ENCODE data around the gene FDX1.
A peak's percentile ranks its signal among the peaks of the same experiment; 100 is the strongest.

The FDX1 gene

DNA sequence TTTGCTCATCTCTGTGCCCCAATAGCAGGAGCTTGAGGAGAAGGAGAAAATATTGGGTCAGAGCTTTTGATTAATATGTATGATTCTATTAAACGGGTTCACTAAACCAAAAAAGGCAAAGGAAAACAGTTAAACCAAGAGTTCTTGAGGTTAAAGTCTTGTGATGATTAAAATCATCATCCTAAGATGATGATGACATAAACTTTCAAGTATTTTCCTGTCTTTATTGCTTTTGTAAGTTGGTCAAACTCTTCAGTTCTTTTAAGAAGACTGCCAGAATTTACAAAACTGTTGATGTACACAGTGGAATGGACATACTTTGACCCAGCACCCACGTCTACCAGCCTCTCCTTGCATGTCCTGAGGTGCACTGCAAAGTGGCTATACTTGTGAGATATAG lies 41.0 kb downstream of the FDX1 start:
- no peak overlapping the region for H3K4me3 ChIP-seq (ENCODE audit: low read depth, low read length)
- peak; percentile 50 for DNase-seq (ENCODE audit: low read depth)
- TF ChIP-seq, protein P1, sequence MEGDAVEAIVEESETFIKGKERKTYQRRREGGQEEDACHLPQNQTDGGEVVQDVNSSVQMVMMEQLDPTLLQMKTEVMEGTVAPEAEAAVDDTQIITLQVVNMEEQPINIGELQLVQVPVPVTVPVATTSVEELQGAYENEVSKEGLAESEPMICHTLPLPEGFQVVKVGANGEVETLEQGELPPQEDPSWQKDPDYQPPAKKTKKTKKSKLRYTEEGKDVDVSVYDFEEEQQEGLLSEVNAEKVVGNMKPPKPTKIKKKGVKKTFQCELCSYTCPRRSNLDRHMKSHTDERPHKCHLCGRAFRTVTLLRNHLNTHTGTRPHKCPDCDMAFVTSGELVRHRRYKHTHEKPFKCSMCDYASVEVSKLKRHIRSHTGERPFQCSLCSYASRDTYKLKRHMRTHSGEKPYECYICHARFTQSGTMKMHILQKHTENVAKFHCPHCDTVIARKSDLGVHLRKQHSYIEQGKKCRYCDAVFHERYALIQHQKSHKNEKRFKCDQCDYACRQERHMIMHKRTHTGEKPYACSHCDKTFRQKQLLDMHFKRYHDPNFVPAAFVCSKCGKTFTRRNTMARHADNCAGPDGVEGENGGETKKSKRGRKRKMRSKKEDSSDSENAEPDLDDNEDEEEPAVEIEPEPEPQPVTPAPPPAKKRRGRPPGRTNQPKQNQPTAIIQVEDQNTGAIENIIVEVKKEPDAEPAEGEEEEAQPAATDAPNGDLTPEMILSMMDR (conservative IDR thresholded peaks at IDR 0.05; ENCODE audit: low read depth, low read length) = no peak

DNA sequence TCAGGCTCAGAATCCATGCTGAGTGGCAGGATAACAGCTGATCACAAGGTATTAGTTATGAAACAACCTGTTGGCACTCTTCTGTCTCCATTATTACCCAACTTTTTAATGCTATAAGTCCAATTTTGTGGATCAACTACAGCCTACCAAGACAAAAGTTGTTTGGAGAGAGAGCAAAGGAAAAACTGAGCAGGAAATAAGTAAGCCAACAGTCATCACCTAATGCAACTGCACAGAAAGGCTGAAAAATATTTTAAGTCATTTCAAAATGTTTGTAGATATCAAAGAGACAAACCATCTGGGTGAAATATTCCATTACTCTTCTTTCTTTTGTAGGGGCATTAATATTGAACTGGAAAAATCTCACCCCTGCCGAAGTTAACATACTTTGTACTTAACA lies 41.6 kb downstream of the FDX1 start:
- TF ChIP-seq, protein P1 (conservative IDR thresholded peaks at IDR 0.05; ENCODE audit: low read depth, low read length) = no peak
- DNase-seq (ENCODE audit: low read depth) = peak; percentile 63
- H3K4me3 ChIP-seq (ENCODE audit: low read depth, low read length) = no peak overlapping the region

DNA sequence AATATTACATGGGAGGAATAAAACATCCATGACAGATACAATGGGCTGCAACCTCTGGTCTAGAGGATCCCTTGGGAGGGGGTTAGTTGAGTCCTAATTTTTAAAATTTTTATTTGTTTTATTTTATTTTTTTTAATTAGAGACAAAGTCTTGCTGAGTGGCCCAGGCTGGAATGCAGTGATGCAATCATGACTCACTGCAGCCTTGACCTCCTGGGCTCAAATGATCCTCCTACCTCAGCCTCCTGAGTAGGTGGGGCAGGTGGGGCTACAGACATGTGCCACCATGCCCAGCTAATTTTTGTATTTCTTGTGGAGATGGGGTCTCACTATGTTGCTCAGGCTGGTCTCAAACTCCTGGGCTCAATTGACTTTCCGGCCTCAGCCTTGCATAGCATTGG lies 43.1 kb downstream of the FDX1 start:
- DNase-seq (ENCODE audit: low read depth) = peak; percentile 51

DNA sequence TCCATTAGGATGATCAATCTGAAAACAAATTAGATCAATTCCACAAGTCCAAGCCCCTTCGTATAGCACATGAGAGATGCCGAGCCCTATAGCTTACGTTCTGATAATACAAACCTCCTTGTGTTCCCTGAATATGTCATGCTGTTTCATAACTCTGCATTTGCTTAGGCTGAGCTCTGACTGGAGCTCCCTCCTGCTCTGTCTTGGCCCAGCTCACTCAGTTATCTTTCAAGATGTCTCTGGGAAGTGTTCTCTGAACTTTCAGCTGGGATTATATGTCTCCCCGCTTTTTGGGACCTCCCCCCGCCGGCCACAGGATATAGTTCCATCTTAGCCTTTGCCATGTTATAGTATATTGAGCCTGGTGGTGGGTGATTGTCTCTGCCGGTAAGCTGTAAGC lies 44.0 kb downstream of the FDX1 start:
- TF ChIP-seq, protein P1 (conservative IDR thresholded peaks at IDR 0.05; ENCODE audit: low read depth, low read length) = no peak
- no peak overlapping the region for H3K4me3 ChIP-seq (ENCODE audit: low read depth, low read length)
- peak; percentile 55 for DNase-seq (ENCODE audit: low read depth)

More for the DNA sequence above, 43.1 kb downstream of the FDX1 start:
- no peak overlapping the region for H3K4me3 ChIP-seq (ENCODE audit: low read depth, low read length)
- TF ChIP-seq, protein P1 (conservative IDR thresholded peaks at IDR 0.05; ENCODE audit: low read depth, low read length) = no peak

GRCh38 chr11:110474578-110474977 lies 44.8 kb downstream of the FDX1 start:
- H3K4me3 ChIP-seq (ENCODE audit: low read depth, low read length) = no peak overlapping the region
- TF ChIP-seq, protein P1 (conservative IDR thresholded peaks at IDR 0.05; ENCODE audit: low read depth, low read length) = no peak

DNA sequence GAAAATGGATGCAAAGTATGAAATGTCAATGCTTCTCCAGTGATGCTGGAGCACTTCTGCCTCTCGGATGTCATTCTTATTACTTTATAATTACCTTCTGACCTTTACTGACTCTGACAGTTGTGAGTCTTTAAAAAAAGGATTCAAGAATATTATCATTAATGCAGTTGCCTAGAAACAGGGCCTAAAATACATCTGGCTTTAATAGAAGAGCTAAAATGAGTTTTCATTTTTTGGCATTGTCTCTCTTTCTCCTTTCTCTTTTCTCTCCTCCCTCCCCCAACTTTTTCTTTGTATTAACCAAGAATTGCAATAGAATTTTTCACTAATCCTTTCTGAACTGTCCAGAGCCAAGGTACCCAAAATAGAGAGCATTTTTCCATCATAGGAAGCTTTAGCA lies 45.9 kb downstream of the FDX1 start:
- DNase-seq (ENCODE audit: low read depth) = no peak
- TF ChIP-seq, protein P1 (conservative IDR thresholded peaks at IDR 0.05; ENCODE audit: low read depth, low read length) = no peak
- H3K4me3 ChIP-seq (ENCODE audit: low read depth, low read length) = no peak overlapping the region

More at GRCh38 chr11:110474578-110474977, 44.8 kb downstream of the FDX1 start:
- no peak for DNase-seq (ENCODE audit: low read depth)

DNA sequence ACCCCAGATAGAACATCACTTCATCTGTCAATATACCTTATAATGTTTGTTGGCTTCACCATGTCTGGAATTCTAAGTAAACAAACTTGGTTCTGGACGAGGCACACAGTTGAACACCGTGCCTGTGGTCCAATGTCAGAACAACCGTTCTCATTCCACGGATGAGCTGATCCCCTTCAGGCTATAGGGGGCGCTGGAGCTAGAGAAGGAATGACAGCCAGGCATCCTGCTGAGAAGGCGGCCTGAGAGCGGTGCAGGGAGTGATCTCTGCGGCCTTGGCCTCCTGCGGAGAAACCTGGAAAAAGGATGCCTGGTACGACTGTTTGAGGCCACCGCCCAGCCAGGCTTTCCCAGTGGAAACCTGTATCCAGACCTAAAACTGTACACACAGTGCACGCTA lies 48.7 kb downstream of the FDX1 start:
- peak; percentile 33 for DNase-seq (ENCODE audit: low read depth)
- no peak overlapping the region for H3K4me3 ChIP-seq (ENCODE audit: low read depth, low read length)
- TF ChIP-seq, protein P1 (conservative IDR thresholded peaks at IDR 0.05; ENCODE audit: low read depth, low read length) = peak; percentile 59
